ENCODE data around the gene COASY. TPM values are rescaled to one million over a fixed set of nuclear protein-coding genes. Genes with fewer than 3 reads are reported as not detected.

The COASY gene
- total and polyA plus RNA-seq, 4 donors = 25.9 to 93.2 (median 64.3) TPM

- Histone ChIP-seq H3K36me3 (ENCODE audit: control insufficient read depth in 4 of 4, insufficient read depth in 4 of 4, low read length in 4 of 4) (peaks cover 0 to 24% (median 4%) of the 10 kb centered on the region in 4 donors), H3K9me3 (ENCODE audit: control insufficient read depth in 4 of 4, insufficient read depth in 3 of 4, low read length in 3 of 4) (no peaks in the 10 kb centered on the region), H3K27me3 (ENCODE audit: control insufficient read depth in 3 of 3, insufficient read depth in 3 of 3, low read length in 2 of 3) (no peaks in the 10 kb centered on the region), H3K4me1 (ENCODE audit: control insufficient read depth in 5 of 5, insufficient read depth in 5 of 5, low read length in 5 of 5) (peaks cover 29 to 62% (median 43%) of the 10 kb centered on the region in 5 donors), H3K27ac (ENCODE audit: low read depth in 1 of 2, low read length in 1 of 2) (peak overlapping the region; percentile 84 to 95), H3K9ac (ENCODE audit: insufficient read depth in 1 of 2, low read length in 2 of 2) (peak overlapping the region in 1 of 2 donors; percentile 27), H3K4me3 (no peak overlapping the region)
- ATAC-seq (ENCODE audit: insufficient read depth, low FRiP score) (no peak), DNase-seq (no peak)
- TF ChIP-seq CTCF (IDR thresholded peaks at IDR 0.05; ENCODE audit: control extremely low read depth, extremely low read depth) = no peak
- 42 to 57% methylated on average over 9 of the region's 9 CpGs for WGBS, 2 donors
These were observed 41.4 kb upstream of the COASY start for GRCh38 chr17:42520540-42520951.

DNA sequence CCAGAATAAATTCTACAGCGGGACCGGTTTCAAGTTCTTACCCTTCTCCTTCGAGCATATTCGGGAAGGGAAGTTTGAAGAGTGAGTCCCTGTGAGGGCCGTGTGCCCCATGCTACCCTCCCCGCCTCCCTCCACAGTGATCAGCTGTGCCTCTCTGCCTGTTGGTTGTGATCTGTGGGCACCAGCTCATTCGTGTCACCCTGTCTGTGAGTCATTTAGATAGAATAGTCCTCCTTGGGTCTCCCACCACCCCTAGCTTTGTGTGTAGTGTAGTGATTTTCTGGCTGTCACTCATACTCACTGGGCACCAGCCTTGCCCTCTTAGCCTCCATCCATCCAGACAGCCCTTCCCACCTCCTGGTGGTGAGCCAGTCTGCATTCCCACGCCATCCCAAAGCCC, 40.9 kb upstream of the COASY start:
- WGBS, 2 donors = 61 to 62% methylated on average over 8 of the region's 8 CpGs
- no peak for TF ChIP-seq CTCF (IDR thresholded peaks at IDR 0.05; ENCODE audit: control extremely low read depth, extremely low read depth)
- DNase-seq = no peak
- Histone ChIP-seq H3K9ac (ENCODE audit: insufficient read depth in 1 of 2, low read length in 2 of 2) (peak overlapping the region in 1 of 2 donors; percentile 27), H3K36me3 (ENCODE audit: control insufficient read depth in 4 of 4, insufficient read depth in 4 of 4, low read length in 4 of 4) (peaks cover 0 to 24% (median 3%) of the 10 kb centered on the region in 4 donors), H3K4me1 (ENCODE audit: control insufficient read depth in 5 of 5, insufficient read depth in 5 of 5, low read length in 5 of 5) (peaks cover 29 to 62% (median 43%) of the 10 kb centered on the region in 5 donors), H3K27me3 (ENCODE audit: control insufficient read depth in 3 of 3, insufficient read depth in 3 of 3, low read length in 2 of 3) (no peaks in the 10 kb centered on the region), H3K9me3 (ENCODE audit: control insufficient read depth in 4 of 4, insufficient read depth in 3 of 4, low read length in 3 of 4) (no peaks in the 10 kb centered on the region), H3K4me3 (no peak overlapping the region), H3K27ac (ENCODE audit: low read depth in 1 of 2, low read length in 1 of 2) (peak overlapping the region; percentile 84 to 95)
- no peak for ATAC-seq (ENCODE audit: insufficient read depth, low FRiP score)

GRCh38 chr17:42521666-42522262, 40.2 kb upstream of the COASY start:
- DNase-seq (peak in 1 of 3 donors; percentile 45), ATAC-seq (ENCODE audit: insufficient read depth, low FRiP score) (no peak)
- Histone ChIP-seq H3K9ac (ENCODE audit: insufficient read depth in 1 of 2, low read length in 2 of 2) (peak overlapping the region in 1 of 2 donors; percentile 27), H3K27ac (ENCODE audit: low read depth in 1 of 2, low read length in 1 of 2) (peak overlapping the region; percentile 84 to 95), H3K4me3 (no peak overlapping the region), H3K27me3 (ENCODE audit: control insufficient read depth in 3 of 3, insufficient read depth in 3 of 3, low read length in 2 of 3) (no peaks in the 10 kb centered on the region), H3K36me3 (ENCODE audit: control insufficient read depth in 4 of 4, insufficient read depth in 4 of 4, low read length in 4 of 4) (peaks cover 0 to 18% (median 2%) of the 10 kb centered on the region in 4 donors), H3K4me1 (ENCODE audit: control insufficient read depth in 5 of 5, insufficient read depth in 5 of 5, low read length in 5 of 5) (peaks cover 29 to 62% (median 43%) of the 10 kb centered on the region in 5 donors), H3K9me3 (ENCODE audit: control insufficient read depth in 4 of 4, insufficient read depth in 3 of 4, low read length in 3 of 4) (no peaks in the 10 kb centered on the region)
- WGBS, 2 donors = 67 to 78% methylated on average over 11 of the region's 11 CpGs
- TF ChIP-seq CTCF (IDR thresholded peaks at IDR 0.05; ENCODE audit: control extremely low read depth, extremely low read depth) = no peak
